ENCODE data around the gene TMCO4.

Gene TMCO4

DNA sequence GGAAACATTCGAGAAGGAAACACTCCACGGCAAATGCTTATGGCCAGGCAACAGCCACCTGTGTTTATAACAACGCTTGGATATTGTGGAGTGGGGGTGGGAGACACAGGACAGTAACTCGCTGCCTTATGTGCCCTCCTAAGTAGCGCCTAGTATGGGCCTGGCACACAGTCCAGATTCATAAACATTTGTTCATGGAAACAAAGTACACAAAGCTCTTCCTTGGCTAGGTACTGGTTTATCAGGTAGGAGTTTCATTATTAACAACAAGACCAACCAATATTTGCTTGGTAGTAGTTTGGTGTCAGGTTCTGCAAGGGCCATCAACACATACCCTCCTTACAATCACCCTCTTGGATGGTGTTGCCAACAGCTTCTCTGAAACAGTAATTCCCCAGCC lies 23.4 kb downstream of the TMCO4 start:
- DNase-seq (no peak), ATAC-seq (replicated peaks) (no peak)
- Mint-ChIP-seq H3K36me3 (peaks cover 44 to 63% of the 10 kb centered on the region in 2 donors), H3K27me3 (no peaks in the 10 kb centered on the region), H3K4me3 (no peak overlapping the region), H3K27ac (no peak overlapping the region), H3K4me1 (no peaks in the 10 kb centered on the region), H3K9me3 (no peaks in the 10 kb centered on the region)

DNA sequence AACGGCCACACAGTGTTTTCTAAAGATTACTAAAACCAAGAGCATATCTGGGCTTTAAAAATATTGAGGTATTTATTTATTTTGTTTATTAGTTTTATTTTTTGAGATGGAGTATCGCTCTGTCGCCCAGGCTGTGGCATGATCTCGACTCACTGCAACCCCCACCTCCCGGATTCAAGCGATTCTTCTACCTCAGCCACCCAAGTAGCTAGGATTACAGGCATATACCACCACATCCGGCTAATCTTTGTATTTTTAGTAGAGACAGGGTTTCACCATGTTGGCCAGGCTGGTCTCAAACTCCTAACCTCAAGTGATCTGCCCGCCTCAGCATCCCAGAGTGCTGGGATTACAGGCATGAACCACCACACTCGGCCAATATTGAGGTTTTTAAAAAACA lies 23.9 kb downstream of the TMCO4 start:
- H3K9me3 Mint-ChIP-seq = no peaks in the 10 kb centered on the region
- no peaks in the 10 kb centered on the region for H3K4me1 Mint-ChIP-seq
- no peak overlapping the region for H3K27ac Mint-ChIP-seq
- DNase-seq = no peak
- no peaks in the 10 kb centered on the region for H3K27me3 Mint-ChIP-seq
- no peak for ATAC-seq (replicated peaks)
- H3K36me3 Mint-ChIP-seq = peaks cover 43 to 64% of the 10 kb centered on the region in 2 donors
- H3K4me3 Mint-ChIP-seq = no peak overlapping the region

DNA sequence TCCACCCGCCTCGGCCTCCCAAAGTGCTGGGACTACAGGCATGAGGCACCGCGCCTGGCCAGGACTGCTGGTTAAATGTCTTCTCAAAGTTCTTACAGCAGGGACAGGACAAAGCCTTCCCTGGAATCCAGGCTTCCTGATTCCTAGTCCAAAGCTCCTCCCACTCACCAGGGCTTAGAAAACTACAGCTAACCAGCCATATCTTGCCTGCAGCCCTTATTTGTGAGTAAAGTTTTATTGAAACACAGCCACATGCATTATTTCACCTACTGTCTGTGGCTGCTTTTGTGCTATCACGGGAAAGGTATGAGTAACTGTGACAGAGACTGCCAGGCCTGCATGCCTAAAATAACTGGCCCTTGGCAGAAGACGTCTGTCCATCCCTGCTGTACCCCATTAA lies 24.4 kb downstream of the TMCO4 start:
- Mint-ChIP-seq H3K36me3 (peaks cover 40 to 60% of the 10 kb centered on the region in 2 donors), H3K9me3 (no peaks in the 10 kb centered on the region), H3K4me1 (no peaks in the 10 kb centered on the region), H3K27ac (no peak overlapping the region), H3K4me3 (no peak overlapping the region), H3K27me3 (no peaks in the 10 kb centered on the region)
- ATAC-seq (replicated peaks) (no peak), DNase-seq (no peak)

DNA sequence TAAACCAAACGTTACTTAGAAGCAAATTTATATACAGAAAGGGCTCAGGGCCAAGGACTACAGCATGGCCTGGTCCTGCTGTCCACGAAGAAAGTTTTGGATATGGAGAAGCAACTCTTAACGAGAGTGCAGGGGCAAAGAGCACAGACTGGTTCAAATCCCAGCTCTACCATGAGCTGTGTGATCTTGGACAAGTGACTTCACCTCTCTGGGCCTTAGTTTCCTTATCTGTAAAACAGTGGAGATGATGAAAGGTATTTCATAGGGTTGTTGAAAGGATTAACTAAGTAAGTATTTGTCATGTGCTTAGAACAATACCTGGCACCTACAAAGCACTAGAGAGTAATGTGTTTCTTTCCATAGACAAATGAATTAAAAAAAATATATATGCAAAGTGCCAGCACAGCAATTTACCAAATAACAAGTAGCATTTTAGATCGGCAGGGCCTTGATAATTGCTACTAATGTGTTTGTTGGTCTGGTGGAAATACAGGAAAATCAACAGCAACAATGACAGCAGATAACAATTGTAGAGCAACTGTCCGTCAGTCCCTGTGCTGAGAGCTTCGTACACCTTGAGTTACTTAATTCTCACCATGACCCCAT lies 25.4 kb downstream of the TMCO4 start:
- Mint-ChIP-seq H3K4me1 (no peaks in the 10 kb centered on the region), H3K4me3 (no peak overlapping the region), H3K27ac (no peak overlapping the region), H3K9me3 (no peaks in the 10 kb centered on the region), H3K36me3 (peaks cover 40 to 59% of the 10 kb centered on the region in 2 donors), H3K27me3 (no peaks in the 10 kb centered on the region)
- no peak for ATAC-seq (replicated peaks)
- no peak for DNase-seq

DNA sequence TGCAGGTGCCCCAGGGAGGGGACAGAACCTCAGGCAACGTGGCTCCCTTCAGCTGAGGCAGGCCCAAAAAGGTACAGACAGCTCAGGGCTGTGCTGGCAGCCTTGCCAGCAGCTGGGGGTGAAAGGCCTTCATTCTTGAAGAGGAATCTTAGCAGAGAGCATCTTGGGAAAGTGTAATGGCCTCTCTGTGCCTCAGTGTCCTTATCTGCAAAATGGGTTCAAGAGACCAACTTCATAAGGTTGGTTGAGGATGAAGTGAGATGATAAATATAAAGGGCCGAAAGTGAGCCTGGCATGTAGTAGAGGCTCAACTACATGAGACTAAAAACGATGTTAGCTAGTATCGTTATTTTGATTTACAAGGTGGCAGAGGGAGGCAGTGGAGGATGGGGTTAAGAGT lies 26.2 kb downstream of the TMCO4 start:
- H3K4me1 Mint-ChIP-seq = no peaks in the 10 kb centered on the region
- no peak for ATAC-seq (replicated peaks)

DNA sequence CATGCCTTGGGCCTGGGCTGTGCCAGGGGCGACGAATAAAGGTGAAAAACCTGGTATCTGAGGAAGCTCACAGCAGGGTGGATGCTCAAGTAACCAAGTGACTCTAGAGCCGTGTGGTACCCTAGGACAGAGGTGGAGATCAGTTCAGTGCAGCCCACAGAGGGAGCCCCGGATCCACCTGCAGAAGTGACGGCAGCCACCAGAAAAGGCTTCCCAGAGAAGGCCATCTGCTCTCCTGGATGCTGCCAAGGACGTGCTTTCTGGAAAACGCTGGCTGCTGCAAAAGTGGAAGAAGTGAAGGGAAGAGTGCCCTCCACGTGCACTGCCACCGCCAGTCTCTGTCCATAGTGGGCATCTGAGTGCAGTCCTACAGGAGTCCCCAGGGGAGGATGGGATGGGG lies 27.7 kb downstream of the TMCO4 start:
- DNase-seq = no peak
- H3K36me3 Mint-ChIP-seq = peaks cover 42 to 57% of the 10 kb centered on the region in 2 donors

More for the DNA sequence above, 26.2 kb downstream of the TMCO4 start:
- no peaks in the 10 kb centered on the region for H3K27me3 Mint-ChIP-seq
- no peak for DNase-seq
- H3K9me3 Mint-ChIP-seq = no peaks in the 10 kb centered on the region
- H3K36me3 Mint-ChIP-seq = peaks cover 39 to 54% of the 10 kb centered on the region in 2 donors
- no peak overlapping the region for H3K4me3 Mint-ChIP-seq
- no peak overlapping the region for H3K27ac Mint-ChIP-seq

DNA sequence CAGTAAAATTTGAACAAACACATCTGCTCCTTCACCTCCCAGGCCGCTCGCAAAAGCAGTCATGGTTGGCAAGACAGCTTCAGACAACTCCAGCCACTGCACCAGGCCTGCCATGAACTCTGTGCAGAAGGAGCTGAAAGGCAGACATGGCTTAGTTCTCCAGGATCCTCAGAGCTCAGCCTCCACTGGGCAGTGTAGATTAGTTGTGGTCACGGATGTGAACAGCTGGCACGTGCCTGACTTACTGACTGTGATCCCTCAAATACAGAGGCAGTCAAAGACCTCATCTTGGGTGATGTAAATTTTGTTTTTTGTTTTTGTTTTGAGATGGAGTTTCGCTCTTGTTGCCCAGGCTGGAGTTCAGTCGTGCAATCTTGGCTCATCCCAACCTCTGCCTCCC lies 28.4 kb downstream of the TMCO4 start:
- no peak overlapping the region for H3K27ac Mint-ChIP-seq
- no peaks in the 10 kb centered on the region for H3K9me3 Mint-ChIP-seq
- ATAC-seq (replicated peaks) (no peak), DNase-seq (no peak)
- H3K36me3 Mint-ChIP-seq = peaks cover 40 to 60% of the 10 kb centered on the region in 2 donors
- no peaks in the 10 kb centered on the region for H3K4me1 Mint-ChIP-seq
- H3K27me3 Mint-ChIP-seq = no peaks in the 10 kb centered on the region
- H3K4me3 Mint-ChIP-seq = no peak overlapping the region

More for the DNA sequence above, 27.7 kb downstream of the TMCO4 start:
- Mint-ChIP-seq H3K27me3 (no peaks in the 10 kb centered on the region), H3K4me3 (no peak overlapping the region), H3K27ac (no peak overlapping the region), H3K4me1 (no peaks in the 10 kb centered on the region), H3K9me3 (no peaks in the 10 kb centered on the region)
- ATAC-seq (replicated peaks) = no peak

DNA sequence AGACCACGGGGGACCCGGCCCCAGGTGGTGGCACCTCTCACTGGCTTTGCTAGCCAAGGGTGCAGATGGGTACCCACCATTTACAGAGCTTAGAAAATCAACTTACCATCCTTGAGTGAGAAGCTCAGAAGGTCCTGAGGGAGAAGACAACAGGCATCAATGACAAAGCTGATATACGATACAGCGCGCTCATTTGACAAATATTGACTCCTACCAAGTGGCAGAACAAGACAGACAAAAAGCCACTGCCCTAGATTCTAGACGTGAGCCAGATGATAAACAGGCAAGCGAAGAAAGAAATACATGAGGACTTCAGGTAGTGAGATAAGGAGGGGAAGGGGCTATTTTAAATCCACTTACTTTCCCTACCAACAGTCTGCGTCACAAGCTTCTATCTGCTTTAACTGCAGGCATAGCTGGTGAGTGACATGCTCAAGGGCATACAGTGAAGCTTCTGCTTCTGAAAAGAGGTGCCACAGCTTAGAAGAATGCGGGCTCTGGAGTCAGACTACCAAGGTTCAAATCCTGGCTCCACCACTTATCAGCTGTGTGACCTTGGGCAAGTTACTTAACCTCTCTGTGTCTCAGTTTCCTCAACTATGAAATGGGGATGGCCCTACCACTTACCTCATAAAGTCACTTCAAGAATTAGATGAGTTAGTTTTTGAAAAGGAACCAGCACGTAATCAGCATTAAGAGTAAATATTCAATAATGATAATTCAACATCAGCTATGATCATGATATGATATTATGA lies 29.1 kb downstream of the TMCO4 start:
- Mint-ChIP-seq H3K36me3 (peaks cover 44 to 62% of the 10 kb centered on the region in 2 donors), H3K4me3 (no peak overlapping the region), H3K9me3 (no peaks in the 10 kb centered on the region), H3K27me3 (no peaks in the 10 kb centered on the region), H3K27ac (no peak overlapping the region), H3K4me1 (peaks cover 0 to 2% of the 10 kb centered on the region in 2 donors)
- ATAC-seq (replicated peaks) (no peak), DNase-seq (no peak)

DNA sequence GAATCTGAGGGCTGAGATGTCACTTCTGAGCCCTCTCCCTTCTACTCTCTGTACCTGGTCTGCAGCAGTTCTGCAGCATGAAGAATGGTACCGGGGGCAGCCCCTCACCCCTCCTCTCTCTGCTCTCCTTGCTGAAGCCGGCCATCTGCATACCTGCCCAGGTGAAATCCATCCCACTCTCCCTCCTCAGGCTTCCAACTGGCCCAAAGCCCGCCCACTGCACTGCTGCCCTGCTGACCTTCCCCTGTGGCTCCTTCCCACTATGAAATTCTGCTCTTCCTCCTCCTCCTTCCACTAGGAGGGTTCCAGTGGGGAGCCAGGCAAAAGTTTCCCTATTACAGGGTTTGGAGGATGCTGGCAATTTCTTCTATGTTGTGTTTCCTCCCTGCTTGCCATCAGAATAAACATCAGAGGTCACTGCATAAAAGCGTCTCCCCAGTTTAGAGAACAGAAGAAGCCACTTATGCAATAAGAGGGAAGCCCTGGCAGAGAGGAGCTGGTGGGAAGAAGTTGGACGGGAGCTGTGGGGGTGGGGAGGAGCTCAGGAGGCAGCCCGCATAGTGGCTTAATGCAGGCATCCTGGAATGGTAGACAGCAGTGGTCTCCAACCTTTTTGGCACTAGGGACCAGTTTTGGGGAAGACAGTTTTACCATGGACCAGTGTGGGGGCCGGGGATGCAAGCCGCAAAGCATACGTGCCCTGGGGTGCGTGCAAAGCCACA lies 30.3 kb downstream of the TMCO4 start:
- DNase-seq (no peak), ATAC-seq (replicated peaks) (no peak)
- H3K36me3 Mint-ChIP-seq = peaks cover 46 to 65% of the 10 kb centered on the region in 2 donors
- peaks cover 5 to 6% of the 10 kb centered on the region in 2 donors for H3K4me1 Mint-ChIP-seq
- no peak overlapping the region for H3K27ac Mint-ChIP-seq
- no peak overlapping the region for H3K4me3 Mint-ChIP-seq
- H3K27me3 Mint-ChIP-seq = no peaks in the 10 kb centered on the region
- H3K9me3 Mint-ChIP-seq = no peaks in the 10 kb centered on the region

DNA sequence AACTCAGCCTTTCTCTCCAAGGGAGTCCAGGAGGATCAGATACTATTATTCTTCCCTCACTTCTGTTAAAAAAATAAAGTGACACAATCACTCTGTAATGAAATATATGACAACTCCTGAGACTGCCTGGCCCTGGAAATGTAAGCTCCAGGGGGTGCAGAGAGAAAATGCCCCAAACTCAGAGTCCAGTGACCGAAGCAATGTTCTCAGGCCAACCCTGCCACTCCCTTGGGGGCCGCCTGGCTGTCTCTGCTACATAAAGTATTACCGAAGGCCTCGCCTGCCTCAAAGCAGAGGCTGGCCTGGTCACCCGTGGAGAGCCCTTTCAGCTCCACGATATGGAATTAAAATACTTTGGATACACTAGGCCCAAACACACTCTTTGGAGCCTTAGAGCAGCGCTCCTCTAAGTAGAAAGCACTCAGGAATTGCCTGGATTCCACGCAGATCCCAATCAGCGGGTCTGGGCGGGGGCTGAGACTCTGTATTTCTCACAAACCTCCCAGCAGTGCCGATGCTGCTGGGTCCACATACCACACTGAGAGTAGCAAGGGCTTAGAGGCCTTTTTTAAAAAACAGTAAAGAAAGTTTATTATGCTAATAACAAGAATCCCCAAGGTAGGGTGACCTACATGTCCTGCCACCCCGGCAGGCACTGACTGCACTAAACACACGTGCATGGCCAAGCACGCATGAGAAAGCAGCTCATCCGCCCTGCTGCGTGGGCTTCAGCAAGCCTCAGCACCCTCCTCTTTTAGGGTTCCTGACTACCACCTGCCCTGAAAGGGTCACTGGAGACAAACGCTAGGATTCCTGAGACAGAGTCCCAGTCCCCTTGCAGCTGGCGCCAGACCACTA lies 31.1 kb downstream of the TMCO4 start:
- H3K9me3 Mint-ChIP-seq = no peaks in the 10 kb centered on the region
- no peak overlapping the region for H3K27ac Mint-ChIP-seq
- peaks cover 46 to 59% of the 10 kb centered on the region in 2 donors for H3K36me3 Mint-ChIP-seq
- no peak overlapping the region for H3K4me3 Mint-ChIP-seq
- DNase-seq = no peak
- peaks cover 5 to 6% of the 10 kb centered on the region in 2 donors for H3K4me1 Mint-ChIP-seq
- no peaks in the 10 kb centered on the region for H3K27me3 Mint-ChIP-seq
- ATAC-seq (replicated peaks) = no peak

DNA sequence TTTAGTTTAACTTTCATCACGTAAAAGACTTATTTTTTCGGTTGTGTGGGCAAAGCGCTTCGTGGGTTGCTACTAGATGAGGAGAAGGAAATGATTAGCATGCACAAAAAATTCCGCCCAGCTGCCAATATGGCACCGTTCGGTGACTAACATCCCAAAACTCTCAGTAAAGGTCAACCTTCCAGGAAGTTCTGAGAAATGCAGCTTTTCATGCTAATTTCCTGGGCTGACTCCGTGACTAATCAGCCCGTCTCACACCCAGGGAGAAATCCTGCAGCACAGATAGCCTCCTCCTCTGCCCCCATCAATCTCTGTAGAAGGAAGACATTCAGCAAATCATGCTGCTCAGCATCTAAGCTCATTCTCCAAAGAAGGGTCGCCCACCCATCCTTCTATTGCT lies 34.1 kb downstream of the TMCO4 start:
- DNase-seq (no peak), ATAC-seq (replicated peaks) (no peak)
- H3K4me3 Mint-ChIP-seq = no peak overlapping the region
- H3K9me3 Mint-ChIP-seq = no peaks in the 10 kb centered on the region
- no peaks in the 10 kb centered on the region for H3K27me3 Mint-ChIP-seq
- H3K27ac Mint-ChIP-seq = no peak overlapping the region
- peaks cover 5 to 6% of the 10 kb centered on the region in 2 donors for H3K4me1 Mint-ChIP-seq
- peaks cover 36 to 47% of the 10 kb centered on the region in 2 donors for H3K36me3 Mint-ChIP-seq

DNA sequence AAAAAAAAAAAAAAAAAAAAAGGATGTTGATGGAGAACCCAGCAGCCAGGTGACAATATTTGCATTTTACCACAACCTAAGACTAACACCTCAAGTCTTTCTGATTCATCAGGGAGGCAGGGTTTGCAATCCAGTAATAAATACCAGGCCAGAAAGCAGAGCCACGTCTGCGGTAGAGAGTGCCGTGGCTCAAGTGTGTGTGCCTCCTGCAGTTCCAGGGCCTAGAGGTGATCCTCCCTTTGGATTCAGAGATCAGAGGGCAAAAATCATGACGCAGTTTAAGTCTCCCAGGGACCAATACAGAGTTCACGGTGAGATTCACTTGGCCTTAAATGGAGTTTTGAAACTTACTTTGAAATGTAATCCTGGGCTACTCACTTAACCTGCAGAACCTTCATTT lies 34.9 kb downstream of the TMCO4 start:
- Mint-ChIP-seq H3K9me3 (no peaks in the 10 kb centered on the region), H3K27me3 (no peaks in the 10 kb centered on the region), H3K36me3 (peaks cover 35 to 51% of the 10 kb centered on the region in 2 donors), H3K4me1 (peaks cover 5 to 6% of the 10 kb centered on the region in 2 donors), H3K4me3 (no peak overlapping the region), H3K27ac (no peak overlapping the region)
- DNase-seq (no peak), ATAC-seq (replicated peaks) (no peak)

DNA sequence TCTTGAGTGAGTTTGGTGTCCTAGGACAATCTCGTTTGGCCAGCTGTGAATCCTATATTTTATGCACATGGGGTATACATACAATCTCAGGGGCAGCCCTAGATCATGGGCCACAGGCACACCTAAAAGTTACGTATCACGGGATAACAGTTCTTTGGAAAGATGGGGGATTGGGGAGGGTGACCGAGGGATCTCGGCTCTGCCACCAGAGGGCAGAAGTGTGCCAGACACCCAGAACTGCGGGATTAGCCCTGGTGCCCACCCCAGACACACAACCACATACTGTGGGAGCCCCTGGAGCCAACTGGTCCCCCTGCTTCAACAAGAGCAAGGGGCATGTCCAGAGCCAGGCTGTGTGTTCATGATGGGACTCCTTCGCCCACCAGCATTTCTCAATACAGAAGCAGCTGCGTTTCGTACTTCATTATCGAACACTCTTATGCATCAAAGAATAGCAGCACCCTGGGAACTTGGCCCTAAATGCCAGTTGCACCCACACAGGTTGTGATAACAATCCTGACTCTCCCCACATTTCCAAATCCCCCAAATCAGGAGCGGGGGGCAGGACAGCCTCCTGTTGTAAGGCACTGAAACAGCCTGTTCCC lies 37.4 kb downstream of the TMCO4 start:
- no peak overlapping the region for H3K27ac Mint-ChIP-seq
- DNase-seq (no peak), ATAC-seq (replicated peaks) (no peak)
- H3K4me3 Mint-ChIP-seq = no peak overlapping the region
- H3K36me3 Mint-ChIP-seq = peaks cover 36 to 52% of the 10 kb centered on the region in 2 donors
- H3K27me3 Mint-ChIP-seq = no peaks in the 10 kb centered on the region
- peaks cover 5 to 6% of the 10 kb centered on the region in 2 donors for H3K4me1 Mint-ChIP-seq
- no peaks in the 10 kb centered on the region for H3K9me3 Mint-ChIP-seq

DNA sequence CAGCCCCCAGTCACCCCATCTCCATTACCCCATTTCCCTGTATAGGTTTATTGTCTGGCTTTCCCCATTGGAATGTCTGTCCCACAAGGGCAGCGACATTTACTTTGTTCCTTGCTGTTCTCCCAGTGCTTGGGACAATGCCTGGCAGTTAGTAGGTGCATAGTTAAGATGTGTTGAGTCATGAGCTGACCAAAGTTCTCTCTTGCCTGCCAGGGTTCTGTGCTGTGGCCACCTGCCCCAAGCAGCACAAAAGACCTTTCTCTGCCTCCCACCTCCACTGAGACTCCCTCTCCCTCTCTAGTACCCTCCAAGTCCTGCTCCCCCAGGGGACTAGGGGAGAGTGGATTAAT lies 40.0 kb downstream of the TMCO4 start:
- no peak for DNase-seq
- no peaks in the 10 kb centered on the region for H3K4me1 Mint-ChIP-seq
- no peaks in the 10 kb centered on the region for H3K27me3 Mint-ChIP-seq
- peaks cover 36 to 46% of the 10 kb centered on the region in 2 donors for H3K36me3 Mint-ChIP-seq
- H3K9me3 Mint-ChIP-seq = no peaks in the 10 kb centered on the region
- no peak overlapping the region for H3K4me3 Mint-ChIP-seq
- no peak for ATAC-seq (replicated peaks)
- no peak overlapping the region for H3K27ac Mint-ChIP-seq

All from stimulated activated naive B cell treated with anti-CD40 and anti-IgM and Interleukin-4, amounts not matched to agents 10 μg/mL and 1 μg/mL and 100 μg/mL, for 72 hours (primary cell).